A549 (cell line): ENCODE results near the gene SHISAL2A. TPM values are rescaled to one million over a fixed set of nuclear protein-coding genes. Genes with fewer than 3 reads are reported as not detected.

Source experiments
- ATAC-seq, 2 experiments: fragments of 200-7000 bp in 1 of 2; fragments of >200 bp in 1 of 2; cut with Nextera tagmentation in 1 of 2; cut with Tn5 transposase in 1 of 2; 3 replicates each; pipeline versions ENCODE4 v1.8.0 to v1.9.1; 2018 to 2020; ENCODE audit warnings: mild to moderate bottlenecking in 1 of 2, moderate library complexity in 1 of 2
- CTCF ChIA-PET: fragments of 300-600 bp; sonication (Branson Sonifier 250); formaldehyde crosslinking; extraction: SDS; loops from one replicate; lab custom pipeline; 2021; ENCODE audit warnings: antibody characterized with exemption, inconsistent platforms; lab: Yijun Ruan, JAX
- POLR2A ChIA-PET: fragments of 350-600 bp; formaldehyde crosslinking; extraction: SDS; loops from one replicate; lab custom pipeline; 2021; ENCODE audit warnings: antibody characterized with exemption, inconsistent platforms; lab: Yijun Ruan, JAX
- DNase-seq, 2 experiments: peaks; one replicate each; pipeline versions ENCODE4 v3.0.0 to v3.0.0-alpha.2; 2011 to 2016; ENCODE audit warnings: low read depth in 1 of 2, low spot score in 1 of 2
- FAIRE-seq: peaks from 2 replicates; lab custom pipeline; 2011; peaks lifted over from hg19 to GRCh38; lab: Jason Lieb, UNC
- H3K27ac ChIP-seq, 2 experiments: fragments of >200 bp; sonication (Bioruptor Twin); formaldehyde crosslinking; 3 replicates each; pipeline ENCODE4 v1.5.1; 2016 to 2017
- H3K4me1 ChIP-seq: fragments of >200 bp; sonication (Bioruptor Twin); formaldehyde crosslinking; 3 replicates; pipeline ENCODE4 v1.6.1; 2016
- H3K4me2 ChIP-seq: fragments of >200 bp; sonication (Bioruptor Twin); formaldehyde crosslinking; 3 replicates; pipeline ENCODE4 v1.6.1; 2016
- H3K4me3 ChIP-seq: fragments of >200 bp; sonication (Bioruptor Twin); formaldehyde crosslinking; 3 replicates; pipeline ENCODE4 v1.5.1; 2016
- H3K9me3 ChIP-seq: fragments of >200 bp; sonication (Bioruptor Twin); formaldehyde crosslinking; 3 replicates; pipeline ENCODE4 v1.6.1; 2016
- CEBPB ChIP-seq, 2 experiments: fragments of >200 bp in 1 of 2; sonication (Bioruptor Twin) in 1 of 2; formaldehyde crosslinking in 1 of 2; IDR thresholded peaks; 2 replicates each; pipeline ENCODE4 v1.6.1; 2012 to 2016
- CHD2 ChIP-seq: fragments of 150-350 bp; IDR thresholded peaks from 2 replicates; pipeline ENCODE4 v1.6.1; 2014; ENCODE audit warnings: low read length; ENCODE audit not compliant: partially characterized antibody
- CHD4 ChIP-seq: fragments of 200-600 bp; sonication (generic); IDR thresholded peaks from 2 replicates; pipeline ENCODE4 v1.6.1; 2016; ENCODE audit warnings: antibody characterized with exemption, mild to moderate bottlenecking, borderline replicate concordance
- FOSB ChIP-seq: fragments of 250-450 bp; sonication (Bioruptor Pico); IDR thresholded peaks from 2 replicates; pipeline ENCODE4 v1.5.0; 2020; ENCODE audit warnings: mild to moderate bottlenecking, moderate library complexity
- FOXS1 ChIP-seq: fragments of 250-450 bp; sonication (Bioruptor Pico); IDR thresholded peaks from 2 replicates; pipeline ENCODE4 v1.5.0; 2020; ENCODE audit warnings: mild to moderate bottlenecking, moderate library complexity
- GATA3 ChIP-seq: IDR thresholded peaks from 2 replicates; pipeline ENCODE4 v1.6.1; 2012; ENCODE audit warnings: borderline replicate concordance
- HOXB13 ChIP-seq: fragments of 250-450 bp; sonication (Bioruptor Pico); IDR thresholded peaks from 2 replicates; pipeline ENCODE4 v1.5.0; 2020; ENCODE audit warnings: low read depth, mild to moderate bottlenecking, moderate library complexity
- JUN ChIP-seq, 2 experiments: fragments of >200 bp; sonication (Bioruptor Twin); formaldehyde crosslinking; IDR thresholded peaks; 2 replicates in 1 of 2; 3 replicates in 1 of 2; pipeline ENCODE4 v1.6.1; 2016 to 2017
- MAZ ChIP-seq: fragments of 150-350 bp; IDR thresholded peaks from 2 replicates; pipeline ENCODE4 v1.6.1; 2014; ENCODE audit warnings: antibody characterized with exemption, low read depth, low read length, borderline replicate concordance
- MYC ChIP-seq: IDR thresholded peaks from 2 replicates; pipeline ENCODE4 v1.6.1; 2012; ENCODE audit warnings: mild to moderate bottlenecking, inconsistent platforms, low read length, improper control_type of control experiment, borderline replicate concordance
- NPAS2 ChIP-seq: fragments of 250-450 bp; sonication (Bioruptor Pico); IDR thresholded peaks from 2 replicates; pipeline ENCODE4 v1.8.0; 2022; ENCODE audit warnings: mild to moderate bottlenecking, moderate library complexity, borderline replicate concordance
- PBX3 ChIP-seq: IDR thresholded peaks from 2 replicates; pipeline ENCODE4 v1.6.1; 2012
- POLR2A ChIP-seq: IDR thresholded peaks from 2 replicates; pipeline ENCODE4 v1.6.1; 2012; ENCODE audit warnings: mild to moderate bottlenecking, low read length
- SMC3 ChIP-seq: fragments of >200 bp; sonication (Bioruptor Twin); formaldehyde crosslinking; IDR thresholded peaks from 3 replicates; pipeline ENCODE4 v1.6.1; 2018; ENCODE audit warnings: inconsistent platforms
- TFCP2L1 ChIP-seq: fragments of 250-450 bp; sonication (Bioruptor Pico); IDR thresholded peaks from 2 replicates; pipeline ENCODE4 v1.5.0; 2021; ENCODE audit warnings: mild to moderate bottlenecking
- TP53 ChIP-seq: fragments of 250-450 bp; sonication (Bioruptor Pico); IDR thresholded peaks from 2 replicates; pipeline ENCODE4 v1.5.0; 2021; ENCODE audit warnings: mild to moderate bottlenecking, moderate library complexity
- ZNF302 ChIP-seq: fragments of 250-450 bp; sonication (Bioruptor Pico); IDR thresholded peaks from 2 replicates; pipeline ENCODE4 v1.9.0; 2021; ENCODE audit warnings: inconsistent platforms, mild to moderate bottlenecking, moderate library complexity
- WGBS: methylation state at CpG from one replicate; pipeline ENCODE4 v1.1.6; 2017; ENCODE audit errors: missing lambda C conversion rate; 5-methylcytosine and 5-hydroxymethylcytosine counted together
- polyA plus RNA-seq, 4 experiments: library from polyadenylated mRNA; depleted of rRNA in 3 of 4; stranded (reverse); fragments of >200 nt; fragmentation: RNase III in 1 of 4; extraction: RNeasy Plus Mini Kit Qiagen cat#74134 plus additional on column Dnase treatment in 1 of 4; gene quantifications; 2 replicates in 3 of 4; 3 replicates in 1 of 4; pipeline ENCODE4 v1.2.3, GENCODE V29; 2011 to 2017
- TF ChIP-seq, protein P1 (sequence below): fragments of 450-650 bp; IDR thresholded peaks from 2 replicates; pipeline ENCODE4 v1.6.1; 2014; ENCODE audit warnings: antibody characterized with exemption
- TF ChIP-seq, protein P2 (sequence below): IDR thresholded peaks from 2 replicates; pipeline ENCODE4 v1.6.1; 2012; ENCODE audit warnings: low read depth, borderline replicate concordance
- TF ChIP-seq, protein P3 (sequence below): fragments of >200 bp; sonication (Bioruptor Twin); formaldehyde crosslinking; IDR thresholded peaks from 2 replicates; pipeline ENCODE4 v1.6.1; 2016
- TF ChIP-seq, protein P4 (sequence below): fragments of 250-450 bp; sonication (Bioruptor Pico); IDR thresholded peaks from 2 replicates; pipeline ENCODE4 v1.5.0; 2020; ENCODE audit warnings: low read depth, mild to moderate bottlenecking, moderate library complexity
- TF ChIP-seq, protein P5 (sequence below): IDR thresholded peaks from 2 replicates; pipeline ENCODE4 v1.6.1; 2012

Gene SHISAL2A
- polyA plus RNA-seq, 2 of the 4 experiments (the other 2 are of a cell fraction), result not detected

- WGBS, result 9% methylated on average over 20 of the region's 35 CpGs
- H3K4me3 ChIP-seq, result peak overlapping the region; percentile 46
- peak overlapping the region; percentile 75 for H3K4me2 ChIP-seq
- DNase-seq (peak; percentile 81 to 92), ATAC-seq (peak; percentile 93 to 95), FAIRE-seq (no peak)
- ChIA-PET POLR2A (interaction anchor here (0.6 to 1.0 kb wide), 2 partner anchors 45 to 218 kb away, joined by 3 read pairs; partner anchors contain the start of gene ECHDC2), CTCF (interaction anchor here (1.1 to 1.3 kb wide), 2 partner anchors 13 to 45 kb away, joined by 3 to 4 read pairs; no protein-coding TSS in a partner anchor)
- H3K27ac ChIP-seq, result peak overlapping the region; percentile 75 to 85
- TF ChIP-seq GATA3 (0 out of 2 replicates have a peak, but pooled peaks have one; percentile 17), PBX3 (no peak), FOXS1 (no peak), JUN (IDR thresholded peaks at IDR 0.05) (peak in 1 of 2 experiments; percentile 64; a peak in 2 of 5 replicates), ZNF302 (CRISPR knock-in tag) (no peak), POLR2A (peak; percentile 7; the same call in 1 of the 2 replicates), CEBPB (IDR thresholded peaks at IDR 0.05) (peak; percentile 43 to 83; a peak in 3 of 4 replicates), TP53 (no peak), CHD4 (no peak), FOSB (CRISPR knock-in tag) (no peak), MYC (0 out of 2 replicates have a peak, but pooled peaks have one; percentile 46), SMC3 (no peak), HOXB13 (CRISPR knock-in tag) (no peak), NPAS2 (CRISPR knock-in tag) (peak; percentile 79), CHD2 (no peak), MAZ (no peak), TFCP2L1 (CRISPR knock-in tag) (no peak)
- TF ChIP-seq, protein P1, sequence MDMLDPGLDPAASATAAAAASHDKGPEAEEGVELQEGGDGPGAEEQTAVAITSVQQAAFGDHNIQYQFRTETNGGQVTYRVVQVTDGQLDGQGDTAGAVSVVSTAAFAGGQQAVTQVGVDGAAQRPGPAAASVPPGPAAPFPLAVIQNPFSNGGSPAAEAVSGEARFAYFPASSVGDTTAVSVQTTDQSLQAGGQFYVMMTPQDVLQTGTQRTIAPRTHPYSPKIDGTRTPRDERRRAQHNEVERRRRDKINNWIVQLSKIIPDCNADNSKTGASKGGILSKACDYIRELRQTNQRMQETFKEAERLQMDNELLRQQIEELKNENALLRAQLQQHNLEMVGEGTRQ, result peak; percentile 90
- TF ChIP-seq, protein P2, sequence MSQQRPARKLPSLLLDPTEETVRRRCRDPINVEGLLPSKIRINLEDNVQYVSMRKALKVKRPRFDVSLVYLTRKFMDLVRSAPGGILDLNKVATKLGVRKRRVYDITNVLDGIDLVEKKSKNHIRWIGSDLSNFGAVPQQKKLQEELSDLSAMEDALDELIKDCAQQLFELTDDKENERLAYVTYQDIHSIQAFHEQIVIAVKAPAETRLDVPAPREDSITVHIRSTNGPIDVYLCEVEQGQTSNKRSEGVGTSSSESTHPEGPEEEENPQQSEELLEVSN, result peak; percentile 73; the same call in 1 of the 2 replicates
- TF ChIP-seq, protein P3, sequence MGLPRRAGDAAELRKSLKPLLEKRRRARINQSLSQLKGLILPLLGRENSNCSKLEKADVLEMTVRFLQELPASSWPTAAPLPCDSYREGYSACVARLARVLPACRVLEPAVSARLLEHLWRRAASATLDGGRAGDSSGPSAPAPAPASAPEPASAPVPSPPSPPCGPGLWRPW, result no peak
- TF ChIP-seq, protein P4, sequence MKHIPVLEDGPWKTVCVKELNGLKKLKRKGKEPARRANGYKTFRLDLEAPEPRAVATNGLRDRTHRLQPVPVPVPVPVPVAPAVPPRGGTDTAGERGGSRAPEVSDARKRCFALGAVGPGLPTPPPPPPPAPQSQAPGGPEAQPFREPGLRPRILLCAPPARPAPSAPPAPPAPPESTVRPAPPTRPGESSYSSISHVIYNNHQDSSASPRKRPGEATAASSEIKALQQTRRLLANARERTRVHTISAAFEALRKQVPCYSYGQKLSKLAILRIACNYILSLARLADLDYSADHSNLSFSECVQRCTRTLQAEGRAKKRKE (CRISPR knock-in tag), result peak; percentile 76; the same call in 1 of the 2 replicates
- TF ChIP-seq, protein P5, sequence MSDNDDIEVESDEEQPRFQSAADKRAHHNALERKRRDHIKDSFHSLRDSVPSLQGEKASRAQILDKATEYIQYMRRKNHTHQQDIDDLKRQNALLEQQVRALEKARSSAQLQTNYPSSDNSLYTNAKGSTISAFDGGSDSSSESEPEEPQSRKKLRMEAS, result peak; percentile 97
- H3K4me1 ChIP-seq, result peaks cover 26% of the 10 kb centered on the region
- H3K9me3 ChIP-seq, result no peaks in the 10 kb centered on the region
Measured at GRCh38 chr1:52702886-52703787, 70.2 kb downstream of the SHISAL2A start.
